Ovary (tissue), 9 donors: ENCODE results near the gene AGPS. TPM values are rescaled to one million over a fixed set of nuclear protein-coding genes. Genes with fewer than 3 reads are reported as not detected.

ENCODE experiments used
- DNase-seq, 5 donors: peaks; one replicate each; pipeline ENCODE4 v3.0.0-alpha.2; 2019 to 2020
- H3K27ac ChIP-seq, 2 donors: fragments of 200-600 bp; one replicate each; pipeline versions ENCODE4 v1.5.1 to v1.8.0; 2019 to 2022
- H3K27me3 ChIP-seq: fragments of 200-600 bp; one replicate; pipeline ENCODE4 v1.8.0; 2022
- H3K36me3 ChIP-seq: fragments of 200-600 bp; sonication (generic); one replicate; pipeline ENCODE4 v1.5.1; 2019
- H3K4me1 ChIP-seq: one replicate; pipeline ENCODE4 v1.8.1; 2013; ENCODE audit warnings: mild to moderate bottlenecking, moderate library complexity; ENCODE audit not compliant: insufficient read depth
- H3K4me3 ChIP-seq: fragments of 200-600 bp; sonication (generic); one replicate; pipeline ENCODE4 v1.5.1; 2017
- H3K9me3 ChIP-seq, 2 donors: fragments of 200-600 bp in 1 of 2; sonication (generic) in 1 of 2; one replicate each; pipeline versions ENCODE4 v1.5.1 to v1.8.1; 2013 to 2019; ENCODE audit warnings: mild to moderate bottlenecking in 1 of 2, moderate library complexity in 1 of 2
- CTCF ChIP-seq, 3 donors: fragments of 450-650 bp in 2 of 3; fragments of 200-600 bp in 1 of 3; IDR thresholded peaks; one replicate each; pipeline versions ENCODE4 v1.5.1 to v1.8.0; 2016 to 2022; ENCODE audit warnings: antibody characterized with exemption in 3 of 3, mild to moderate bottlenecking in 1 of 3
- EP300 ChIP-seq: sonication (generic); formaldehyde crosslinking; IDR thresholded peaks from one replicate; pipeline ENCODE4 v1.6.1; 2017; ENCODE audit warnings: antibody characterized with exemption
- POLR2A ChIP-seq: fragments of 450-650 bp; IDR thresholded peaks from one replicate; pipeline ENCODE4 v1.6.1; 2017; ENCODE audit warnings: antibody characterized with exemption, mild to moderate bottlenecking, moderate library complexity
- WGBS, 3 donors: extraction: QIAGEN DNeasy Blood & Tissue Kit in 1 of 3; methylation state at CpG; one replicate each; pipeline versions ENCODE4 v1.1.5 to v1.1.7; 2013 to 2017; 5-methylcytosine and 5-hydroxymethylcytosine counted together
- intact Hi-C, 4 donors: fragments of 100-400 bp; cut with DNase I; formaldehyde crosslinking; loops; one replicate each; pipeline versions ENCODE4 v1.11.0 to v1.15.1; 2022 to 2023
- polyA plus RNA-seq, 2 donors: library from polyadenylated mRNA; stranded (reverse); fragments of 200-250 nt in 1 of 2; fragments of 350-450 nt in 1 of 2; fragmentation: Illumina TruSeq in 1 of 2; extraction: RNeasy Lipid Tissue Mini Kit (QIAGEN cat#74804) in 1 of 2; gene quantifications; one replicate each; pipeline ENCODE4 v1.2.3, GENCODE V29; 2013 to 2014
- small RNA-seq: library from RNA; depleted of rRNA; stranded (forward); fragments of <200 nt; gene quantifications from one replicate; pipeline ENCODE3, GENCODE V24; 2016
- total RNA-seq, 7 donors: library from RNA; depleted of rRNA in 2 of 7; stranded (reverse); fragments of >200 nt in 2 of 7; fragmentation: NEBNext Ultra II Directional in 3 of 7; extraction: Animal tissue kit (Norgen Biotek cat#: 25700) in 3 of 7; gene quantifications; one replicate each; pipeline versions ENCODE4 v1.1.0 to v1.2.4, GENCODE V29; 2016 to 2023
- donor health status: DM: no; HTN: no; CAD: no; lungs with moderate emphysema.
- donor health status: DM: no; HTN: no; CAD: no.
- donor health status: Bipolar disorder and iron deficiency.
- donor health status: DM: yes; HTN: yes; CAD: no.
- donor health status: DM: no; HTN: no; CAD: no.
- donor health status: DM: yes; HTN: yes; CAD: no.

AGPS gene
- total and polyA plus RNA-seq, 9 donors = 5.4 to 31.5 (median 21.3) TPM

- no peaks in the 10 kb centered on the region for H3K9me3 ChIP-seq
- H3K27ac ChIP-seq = no peak overlapping the region
- H3K36me3 ChIP-seq = no peaks in the 10 kb centered on the region
- no peak for DNase-seq
- intact Hi-C loops = loop anchor here in 1 of 4 donors (5.0 kb wide), 1 partner anchor 46 kb away; no protein-coding TSS in a partner anchor
- no peaks in the 10 kb centered on the region for H3K27me3 ChIP-seq
- H3K4me1 ChIP-seq = no peaks in the 10 kb centered on the region
- TF ChIP-seq CTCF (IDR thresholded peaks at IDR 0.05) = no peak
- no peak for TF ChIP-seq EP300
- no peak for TF ChIP-seq POLR2A
- no peak overlapping the region for H3K4me3 ChIP-seq
- 94 to 98% (median 98%) methylated on average over 3 of the region's 3 CpGs for WGBS, 3 donors
Observed at GRCh38 chr2:177593402-177593801, 200.8 kb downstream of the AGPS start.

Small RNAs within 50 kb of the gene (small RNA-seq; reads per million reads assigned to genes)
- gene RF01210 = not detected

Other genes starting within 250 kb of the AGPS start
- gene HNRNPA3, start 180.0 kb upstream of the AGPS start, total RNA-seq = 100 to 1,000 TPM in 5 of 7 donors, 10 to 100 TPM in 2; 71.0 to 240 (median 216) TPM
- 100 to 1,000 TPM; 175 to 273 TPM for gene HNRNPA3, start 180.0 kb upstream of the AGPS start, polyA plus RNA-seq
- 100 to 1,000 TPM; 120 to 198 (median 157) TPM for gene NFE2L2, start 128.0 kb upstream of the AGPS start, total RNA-seq
- gene NFE2L2, start 128.0 kb upstream of the AGPS start, polyA plus RNA-seq = 100 to 1,000 TPM; 128 to 131 TPM